Mesothelial cell of epicardium (in vitro differentiated cells): ENCODE measurements around the gene PITPNC1. TPM values are rescaled to one million over a fixed set of nuclear protein-coding genes. Genes with fewer than 3 reads are reported as not detected.

Source experiments
- DNase-seq, 2 experiments: peaks; one replicate each; pipeline ENCODE4 v3.0.0; 2021; ENCODE audit warnings: low spot score in 2 of 2; ENCODE audit not compliant: unreplicated experiment in 2 of 2
- H3K27ac Mint-ChIP-seq: 2 replicates; pipeline ENCODE4 v1.8.0; 2021; ENCODE audit warnings: mixed read lengths
- H3K27me3 Mint-ChIP-seq: 2 replicates; pipeline ENCODE4 v1.8.0; 2021; ENCODE audit warnings: low read depth, mixed read lengths
- H3K36me3 Mint-ChIP-seq: 2 replicates; pipeline ENCODE4 v1.8.0; 2021; ENCODE audit warnings: mixed read lengths
- H3K4me1 Mint-ChIP-seq: 2 replicates; pipeline ENCODE4 v1.8.0; 2021; ENCODE audit warnings: mixed read lengths
- H3K4me3 Mint-ChIP-seq: 2 replicates; pipeline ENCODE4 v1.8.0; 2021; ENCODE audit warnings: mild to moderate bottlenecking, moderate library complexity, mixed read lengths
- H3K9me3 Mint-ChIP-seq: 2 replicates; pipeline ENCODE4 v1.8.0; 2021; ENCODE audit warnings: mixed read lengths
- CTCF ChIP-seq: fragments of 200-600 bp; sonication (generic); IDR thresholded peaks from one replicate; pipeline ENCODE4 v1.5.0; 2021; ENCODE audit warnings: antibody characterized with exemption; ENCODE audit not compliant: unreplicated experiment
- total RNA-seq: library from RNA; stranded (reverse); gene quantifications from 3 replicates; pipeline ENCODE4 v1.2.1, GENCODE V29; 2021

Gene PITPNC1
- total RNA-seq, 1 donor from 2014 or later, result 19.9 TPM

- H3K36me3 Mint-ChIP-seq, result no peaks in the 10 kb centered on the region
- H3K4me3 Mint-ChIP-seq, result no peak overlapping the region
- peaks cover 4% of the 10 kb centered on the region for H3K9me3 Mint-ChIP-seq
- peak in 1 of 2 experiments; percentile 13 for DNase-seq
- no peak overlapping the region for H3K27ac Mint-ChIP-seq
- H3K4me1 Mint-ChIP-seq, result peaks cover 20% of the 10 kb centered on the region
- no peak for TF ChIP-seq CTCF
- peaks cover 5% of the 10 kb centered on the region for H3K27me3 Mint-ChIP-seq
Observed at GRCh38 chr17:67487506-67487905, 110.4 kb downstream of the PITPNC1 start.

- DNase-seq, result no peak
- Mint-ChIP-seq H3K36me3 (no peaks in the 10 kb centered on the region), H3K9me3 (peaks cover 4% of the 10 kb centered on the region), H3K27ac (no peak overlapping the region), H3K27me3 (peaks cover 5% of the 10 kb centered on the region), H3K4me3 (no peak overlapping the region), H3K4me1 (peaks cover 20% of the 10 kb centered on the region)
- TF ChIP-seq CTCF, result no peak
Observed at GRCh38 chr17:67488161-67488560, 111.1 kb downstream of the PITPNC1 start.

GRCh38 chr17:67488768-67489167 lies 111.7 kb downstream of the PITPNC1 start:
- no peak overlapping the region for H3K27ac Mint-ChIP-seq
- H3K36me3 Mint-ChIP-seq, result no peaks in the 10 kb centered on the region
- no peak for DNase-seq
- no peak for TF ChIP-seq CTCF
- peaks cover 20% of the 10 kb centered on the region for H3K4me1 Mint-ChIP-seq
- H3K27me3 Mint-ChIP-seq, result peaks cover 5% of the 10 kb centered on the region
- H3K4me3 Mint-ChIP-seq, result no peak overlapping the region
- peaks cover 4% of the 10 kb centered on the region for H3K9me3 Mint-ChIP-seq

GRCh38 chr17:67489273-67489672 lies 112.2 kb downstream of the PITPNC1 start:
- H3K36me3 Mint-ChIP-seq, result no peaks in the 10 kb centered on the region
- DNase-seq, result no peak
- peaks cover 20% of the 10 kb centered on the region for H3K4me1 Mint-ChIP-seq
- peaks cover 4% of the 10 kb centered on the region for H3K9me3 Mint-ChIP-seq
- H3K4me3 Mint-ChIP-seq, result no peak overlapping the region
- no peak overlapping the region for H3K27ac Mint-ChIP-seq
- no peak for TF ChIP-seq CTCF
- H3K27me3 Mint-ChIP-seq, result peaks cover 5% of the 10 kb centered on the region

GRCh38 chr17:67490471-67490870 lies 113.4 kb downstream of the PITPNC1 start:
- Mint-ChIP-seq H3K4me1 (peaks cover 20% of the 10 kb centered on the region), H3K27me3 (peaks cover 5% of the 10 kb centered on the region), H3K27ac (no peak overlapping the region), H3K4me3 (no peak overlapping the region), H3K36me3 (no peaks in the 10 kb centered on the region), H3K9me3 (peaks cover 5% of the 10 kb centered on the region)
- peak in 1 of 2 experiments; percentile 22 for DNase-seq
- no peak for TF ChIP-seq CTCF
